NCI-H2107 treated with DMSO at 0.1 percent for 48 hours (cell line): Measurements from ENCODE around the gene RASSF8.

Experiments
- DNase-seq: peaks from one replicate; lab custom pipeline; 2025; ENCODE audit not compliant: unreplicated experiment; lab: John Stamatoyannopoulos, UW

Gene RASSF8

DNA sequence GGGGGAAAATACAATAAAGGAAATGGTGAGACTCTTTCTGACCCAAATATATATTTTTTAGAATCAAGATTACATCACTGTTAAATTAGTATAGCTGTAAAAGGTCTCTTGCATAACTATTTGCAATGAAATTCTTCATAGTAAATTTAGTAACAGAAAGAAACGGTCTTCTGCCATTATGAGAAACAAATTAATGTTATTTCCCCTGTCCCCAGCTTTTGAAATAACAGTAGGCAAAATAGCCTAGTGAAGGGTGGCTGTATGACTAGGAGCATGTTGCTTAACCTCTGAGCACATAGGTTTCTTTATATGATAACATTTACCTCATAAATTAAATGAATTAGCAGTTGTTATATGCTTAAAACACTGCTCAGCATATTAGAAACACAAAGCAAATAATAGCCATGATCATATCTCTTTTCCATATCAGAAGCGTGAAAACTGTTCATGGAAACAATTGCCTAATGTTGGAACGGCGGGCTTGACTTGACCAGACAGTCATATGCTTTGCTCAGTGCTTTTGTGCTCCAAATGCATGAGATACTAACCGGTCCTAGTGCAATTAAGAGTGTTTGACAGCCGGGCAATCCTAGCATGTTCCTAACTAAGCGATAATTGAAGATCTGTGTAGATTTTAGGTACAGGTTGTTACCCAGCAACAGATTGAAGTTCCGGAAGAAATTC is 142.3 kb downstream of the RASSF8 start:
- DNase-seq = no peak

DNA sequence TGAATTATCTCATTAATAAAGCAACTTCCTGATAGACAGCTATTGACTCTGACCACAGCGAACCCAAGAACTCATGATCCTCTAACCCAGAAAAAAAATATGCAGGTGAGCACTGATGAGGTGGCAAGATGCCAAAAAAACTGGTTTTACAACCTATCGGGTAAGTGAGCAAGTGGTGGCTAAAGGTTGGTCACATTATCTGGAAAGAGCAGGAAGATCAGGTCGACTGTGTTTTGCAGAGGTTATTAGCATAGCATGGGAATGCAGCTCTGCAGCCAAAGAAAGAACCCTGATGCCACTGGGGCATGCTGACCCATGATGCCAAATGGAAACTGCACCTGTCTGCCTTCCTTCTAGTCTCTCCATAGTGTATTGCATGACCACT is 142.9 kb downstream of the RASSF8 start:
- no peak for DNase-seq

DNA sequence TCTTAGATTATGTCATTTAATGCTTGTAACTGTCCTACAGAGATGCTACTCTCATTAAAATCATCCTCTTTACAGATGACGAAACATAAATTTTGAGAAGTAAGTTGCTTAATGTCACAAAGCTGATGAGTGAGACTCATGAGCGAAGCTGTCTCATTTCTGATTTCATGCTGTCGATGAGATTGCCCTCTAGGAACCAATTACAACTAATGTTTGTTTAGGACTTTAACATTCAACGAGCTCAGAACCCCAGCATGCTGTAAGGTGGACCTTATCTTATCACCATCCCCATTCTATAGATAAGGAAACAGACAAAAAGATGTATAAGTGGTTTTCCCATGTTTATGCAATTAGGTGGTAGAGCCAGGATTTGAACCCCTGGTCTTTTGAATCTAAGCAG is 143.3 kb downstream of the RASSF8 start:
- no peak for DNase-seq

DNA sequence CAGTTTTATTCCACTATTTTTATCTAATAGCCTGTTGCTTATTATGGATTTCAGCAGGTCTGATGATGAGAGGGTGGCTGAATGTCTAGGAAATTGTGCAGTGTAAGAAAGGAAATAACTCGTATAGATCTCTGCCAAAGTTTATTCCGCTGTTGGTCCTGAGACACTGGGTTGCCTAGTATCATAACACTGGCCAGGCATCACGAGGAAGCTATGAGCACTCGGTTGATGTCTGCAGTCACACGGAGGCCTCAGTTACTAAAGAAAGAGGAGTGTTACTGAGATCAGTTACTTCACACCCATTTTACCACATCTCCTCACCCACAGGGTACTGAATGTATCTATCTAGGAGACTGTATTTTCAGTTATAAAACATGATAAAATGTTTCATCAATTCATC is 144.5 kb downstream of the RASSF8 start:
- no peak for DNase-seq

DNA sequence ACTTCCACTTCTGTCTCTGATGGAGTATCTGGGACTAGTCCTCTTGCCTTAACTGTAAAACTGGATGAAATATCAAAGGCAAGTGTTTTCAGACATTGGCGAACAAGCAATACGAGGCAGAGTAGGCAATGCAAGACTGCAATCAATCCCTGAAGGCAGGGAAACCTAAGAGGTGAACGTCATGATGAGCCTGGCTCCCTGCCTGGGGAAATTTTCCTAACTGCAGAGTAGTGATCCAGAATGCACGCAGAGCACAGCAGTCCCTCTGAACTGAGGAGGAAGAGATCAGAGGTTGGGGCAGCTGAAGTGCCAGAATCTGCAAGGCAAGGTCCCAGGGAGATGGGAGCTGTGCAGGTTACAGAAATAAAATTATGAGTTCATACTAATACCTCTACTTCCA is 147.9 kb downstream of the RASSF8 start:
- DNase-seq = no peak

DNA sequence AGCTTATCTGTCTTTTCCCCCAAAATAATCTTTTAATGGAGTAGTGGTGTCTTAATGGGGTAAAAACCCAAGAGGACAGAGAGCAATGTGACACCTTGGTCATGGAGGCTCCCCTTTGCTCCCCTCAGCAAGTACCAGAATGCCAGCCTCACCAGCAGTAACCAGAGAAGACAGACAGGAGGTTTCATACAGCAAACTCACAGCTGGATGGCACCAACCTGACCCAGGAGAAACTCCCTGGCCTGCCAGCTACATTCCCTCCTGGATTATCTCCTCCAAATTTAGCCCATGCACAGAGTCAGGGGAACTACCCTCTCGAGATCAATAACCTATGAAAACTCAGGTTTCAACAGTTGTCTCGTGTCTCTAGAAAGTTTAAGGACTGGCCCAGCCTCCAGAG is 150.4 kb downstream of the RASSF8 start:
- no peak for DNase-seq

DNA sequence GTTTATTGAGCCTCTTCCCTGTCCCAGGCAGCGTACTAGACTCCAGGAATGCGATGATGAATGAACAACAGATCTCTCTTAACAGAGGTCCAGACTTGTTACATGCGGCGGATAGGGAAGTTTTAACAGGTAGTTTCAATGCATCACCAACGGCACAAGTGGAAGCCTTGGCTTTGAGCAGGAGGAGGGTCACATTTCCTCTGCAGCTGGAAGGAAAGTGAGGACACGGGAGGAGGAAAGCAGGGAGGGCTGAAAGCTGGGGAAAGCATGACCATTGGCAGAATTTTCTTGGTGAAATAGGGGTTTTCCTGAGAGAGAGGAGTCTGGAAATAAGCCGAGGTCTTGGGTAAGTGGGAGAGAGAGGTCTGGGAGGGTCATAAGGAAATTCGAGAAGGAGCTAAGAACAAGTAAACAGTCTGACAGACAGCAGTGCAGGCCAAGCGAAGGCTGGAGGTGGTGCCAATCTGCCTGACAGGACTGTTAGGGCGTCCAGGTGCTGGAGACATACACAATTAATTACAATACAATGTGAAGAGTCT is 150.9 kb downstream of the RASSF8 start:
- DNase-seq = no peak

DNA sequence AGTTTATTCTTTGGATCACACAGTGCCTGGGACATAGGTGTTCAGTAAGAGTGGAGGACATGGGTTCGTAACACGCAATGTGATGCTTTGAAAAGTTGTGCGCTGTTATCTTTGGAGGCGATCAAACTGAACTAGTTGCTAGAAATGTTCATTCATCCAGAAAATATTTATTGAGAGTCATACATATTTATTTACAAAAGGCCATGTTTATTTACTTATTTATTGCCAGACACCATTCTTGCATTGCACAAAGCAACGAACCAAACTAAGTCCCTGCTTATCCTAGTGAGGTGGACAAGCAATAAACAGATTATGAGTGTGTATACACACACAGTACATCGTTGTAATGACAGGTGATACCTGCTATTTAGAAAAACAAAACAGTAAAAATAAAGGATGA is 153.8 kb downstream of the RASSF8 start:
- DNase-seq = no peak

DNA sequence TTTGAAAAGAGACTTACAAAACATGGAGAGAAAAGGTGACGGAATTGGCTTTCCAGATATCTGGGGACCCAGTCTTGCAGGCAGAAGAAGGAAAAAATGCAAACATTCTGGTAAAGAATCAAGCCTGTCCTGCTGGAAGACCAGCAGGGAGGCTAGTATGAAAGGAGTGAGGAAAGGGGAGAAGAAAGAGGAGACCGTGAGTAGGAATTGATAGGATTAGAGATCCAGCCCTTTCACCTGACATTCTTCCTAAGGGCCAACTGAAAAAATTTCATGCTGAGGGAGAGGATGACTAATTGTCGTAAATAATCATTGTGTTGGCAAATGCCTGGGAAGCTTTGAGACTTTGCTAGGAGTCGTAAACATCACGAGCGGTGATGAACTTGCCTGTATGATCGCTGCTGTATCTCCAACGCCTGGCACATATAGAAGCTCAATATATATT is 154.2 kb downstream of the RASSF8 start:
- no peak for DNase-seq

DNA sequence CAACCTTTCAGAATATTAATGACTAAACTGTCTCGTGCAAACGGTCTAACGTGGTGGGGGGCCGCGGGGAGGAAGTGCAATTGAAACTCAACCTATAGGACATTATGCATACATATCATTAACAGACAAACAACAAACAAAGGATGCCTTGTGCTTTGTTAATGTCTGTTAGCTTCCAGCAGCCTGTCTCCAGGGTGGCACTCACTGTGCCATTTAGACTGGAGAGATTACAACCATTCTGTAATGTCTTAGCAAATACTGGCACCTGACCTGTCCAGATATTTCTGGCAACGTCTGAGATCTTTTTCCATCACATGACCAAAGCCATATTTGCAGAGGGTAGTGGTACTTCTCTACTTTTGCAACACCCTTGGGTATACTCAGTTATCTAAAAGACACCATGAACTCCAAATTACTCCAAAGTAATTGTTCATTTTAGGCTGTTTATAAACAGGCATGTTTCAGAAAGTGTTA is 154.7 kb downstream of the RASSF8 start:
- DNase-seq = no peak

DNA sequence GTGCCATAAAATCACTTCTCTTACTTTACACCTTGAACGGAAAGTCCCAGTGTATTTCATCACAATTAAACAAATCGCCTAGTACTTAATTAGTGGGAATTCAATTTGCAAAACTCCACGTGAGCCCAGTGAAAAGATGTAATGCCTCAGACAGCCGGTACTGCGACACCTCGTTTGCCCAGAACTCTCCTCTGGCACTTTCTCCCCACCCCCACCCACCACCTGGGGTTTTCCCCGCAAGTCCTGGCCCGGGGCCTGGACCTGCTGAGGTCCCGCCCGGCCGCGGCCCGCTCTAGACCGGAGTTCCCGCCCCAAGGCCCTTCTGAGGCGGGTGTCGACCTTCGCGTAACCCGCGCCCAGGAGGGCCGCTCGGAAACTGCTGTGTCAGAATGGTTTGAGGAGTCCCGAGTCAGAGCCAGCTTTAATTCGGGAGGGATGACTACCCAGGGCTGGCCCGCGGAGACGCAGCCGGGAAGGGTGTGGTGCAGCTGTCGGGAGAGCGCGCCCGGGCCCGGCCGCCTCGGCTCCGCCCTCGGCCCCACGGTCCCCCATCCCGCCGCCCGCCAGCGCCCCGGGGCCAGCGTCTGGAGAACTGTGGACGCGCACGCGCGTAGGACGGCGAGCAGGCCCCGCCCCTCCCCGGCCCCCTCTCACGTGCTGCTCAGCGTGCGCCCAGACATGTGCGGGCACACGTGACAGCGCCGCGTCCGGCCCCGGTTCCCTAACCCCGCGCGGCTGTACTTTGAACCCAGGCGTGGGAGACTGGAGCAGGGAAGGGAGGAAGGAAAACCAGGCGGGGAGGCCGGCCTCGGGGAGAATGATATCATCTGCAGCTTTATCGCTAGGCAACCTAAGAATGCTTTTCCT is 155.6 kb downstream of the RASSF8 start:
- DNase-seq = no peak

DNA sequence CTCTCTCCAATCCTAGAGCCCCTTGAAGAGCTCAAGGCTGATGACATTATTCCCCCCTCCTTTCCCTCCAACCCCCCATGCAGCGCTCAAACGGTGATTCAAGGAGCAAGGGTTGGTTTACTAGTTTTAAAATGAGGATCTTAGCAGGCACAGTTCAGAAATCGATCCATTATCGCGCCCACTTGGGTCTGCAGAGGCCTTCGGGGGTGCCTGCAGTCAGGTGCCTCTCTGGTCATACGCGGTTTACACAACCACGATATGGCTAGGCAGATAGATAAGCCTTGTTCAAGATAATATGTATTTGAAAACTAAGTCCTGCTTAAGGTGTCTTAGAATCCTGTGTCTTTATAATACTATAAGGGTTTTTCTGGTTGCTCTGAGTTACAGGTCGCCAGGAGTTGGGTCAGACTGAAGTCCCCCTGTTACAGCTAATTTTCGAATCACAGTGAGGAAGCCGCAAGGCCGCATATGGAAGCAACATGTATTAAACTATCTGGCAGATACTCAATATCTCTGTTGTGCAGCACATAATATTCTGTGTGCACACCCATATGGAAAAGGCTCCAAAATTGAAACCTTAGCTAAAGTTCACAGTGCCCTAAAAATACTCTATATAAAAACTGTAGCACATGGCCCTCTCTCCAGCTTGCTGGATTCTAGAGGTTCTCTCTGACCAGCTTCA is 156.4 kb downstream of the RASSF8 start:
- no peak for DNase-seq

DNA sequence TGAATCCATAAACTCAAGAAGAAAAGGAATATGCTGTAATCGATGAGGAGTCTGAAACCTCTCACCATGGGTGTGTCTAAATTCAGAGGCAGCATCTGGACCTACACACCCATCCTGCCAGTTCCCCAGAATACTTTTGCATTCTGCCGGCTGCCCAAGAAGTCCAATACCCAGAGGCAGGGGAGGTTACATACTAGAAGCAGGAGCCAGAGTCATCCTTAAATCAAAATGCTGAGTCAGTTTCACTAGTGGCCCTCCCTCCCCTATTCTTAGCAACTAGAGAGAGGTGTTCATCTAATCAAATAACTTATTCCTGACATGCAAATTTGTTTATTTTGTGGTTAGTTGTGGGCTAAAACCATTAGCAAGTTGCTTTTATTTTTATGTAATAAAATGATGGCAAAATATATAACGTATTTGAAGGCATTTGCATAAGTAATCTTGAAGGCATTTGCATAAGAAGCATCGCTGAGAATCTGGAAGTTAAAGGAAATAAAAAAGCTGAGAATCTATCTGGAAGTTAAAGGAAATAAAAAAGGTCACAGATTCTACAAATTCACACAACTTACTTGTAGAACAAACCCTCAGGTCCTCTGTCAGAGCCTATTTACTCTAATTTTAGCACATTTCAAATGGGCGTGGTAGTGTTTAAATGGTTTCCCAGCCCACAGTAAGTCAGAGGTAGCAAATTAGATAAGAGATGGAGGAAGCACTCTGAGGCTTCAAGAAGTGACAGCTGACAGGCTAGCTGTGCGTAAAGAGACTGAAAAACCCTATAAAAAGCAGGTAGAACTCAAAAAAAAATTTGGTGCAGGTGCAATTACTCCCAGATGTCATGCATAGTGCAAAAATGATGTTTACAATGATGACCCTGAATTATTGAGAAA is 158.6 kb downstream of the RASSF8 start:
- no peak for DNase-seq

DNA sequence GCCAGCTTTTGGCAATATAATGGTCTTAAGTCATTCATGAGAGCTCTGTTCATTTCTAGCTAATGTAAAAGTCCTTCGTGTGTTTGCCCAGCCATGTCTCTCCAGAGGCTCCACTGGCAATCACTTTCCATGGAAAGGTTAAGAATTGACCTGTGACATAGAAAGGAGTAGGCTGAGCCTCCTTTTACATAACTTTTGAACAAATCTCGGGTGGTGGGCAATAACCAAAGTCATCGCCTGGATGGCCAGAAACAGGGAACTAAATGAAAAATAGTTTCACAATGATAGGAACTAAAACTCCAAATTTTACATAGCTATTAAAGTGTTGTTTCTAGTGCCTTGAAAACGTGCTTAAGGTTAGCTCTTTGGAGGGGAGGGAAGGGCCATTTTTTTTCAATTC is 159.8 kb downstream of the RASSF8 start:
- DNase-seq = no peak

DNA sequence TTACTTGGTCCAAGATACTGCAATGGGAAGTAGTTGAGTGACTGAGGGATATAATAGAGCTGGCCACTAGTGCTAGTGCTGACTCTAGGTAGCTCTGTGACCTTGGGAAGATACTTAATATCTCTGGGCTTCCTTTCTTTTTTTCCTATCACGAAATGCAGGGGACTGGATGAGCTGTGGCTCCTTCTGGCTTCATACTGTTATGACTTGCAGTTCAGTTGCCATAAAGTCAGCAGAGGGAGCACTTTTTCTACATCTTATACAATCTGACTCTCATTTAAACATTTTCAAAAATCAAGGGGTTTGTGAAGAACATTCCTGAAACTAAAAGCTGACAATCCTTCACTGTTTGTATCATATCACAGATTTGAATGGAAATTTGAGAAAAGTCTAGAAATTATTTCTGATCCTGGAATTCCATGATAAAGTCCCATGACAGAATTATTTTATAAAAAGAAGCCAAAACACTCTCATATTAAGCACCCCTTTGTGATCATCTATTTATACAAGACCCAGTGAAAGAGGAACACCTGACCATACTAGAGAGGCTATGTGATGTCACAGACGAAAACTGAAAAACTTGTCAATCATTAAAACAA is 161.0 kb downstream of the RASSF8 start:
- DNase-seq = no peak

DNA sequence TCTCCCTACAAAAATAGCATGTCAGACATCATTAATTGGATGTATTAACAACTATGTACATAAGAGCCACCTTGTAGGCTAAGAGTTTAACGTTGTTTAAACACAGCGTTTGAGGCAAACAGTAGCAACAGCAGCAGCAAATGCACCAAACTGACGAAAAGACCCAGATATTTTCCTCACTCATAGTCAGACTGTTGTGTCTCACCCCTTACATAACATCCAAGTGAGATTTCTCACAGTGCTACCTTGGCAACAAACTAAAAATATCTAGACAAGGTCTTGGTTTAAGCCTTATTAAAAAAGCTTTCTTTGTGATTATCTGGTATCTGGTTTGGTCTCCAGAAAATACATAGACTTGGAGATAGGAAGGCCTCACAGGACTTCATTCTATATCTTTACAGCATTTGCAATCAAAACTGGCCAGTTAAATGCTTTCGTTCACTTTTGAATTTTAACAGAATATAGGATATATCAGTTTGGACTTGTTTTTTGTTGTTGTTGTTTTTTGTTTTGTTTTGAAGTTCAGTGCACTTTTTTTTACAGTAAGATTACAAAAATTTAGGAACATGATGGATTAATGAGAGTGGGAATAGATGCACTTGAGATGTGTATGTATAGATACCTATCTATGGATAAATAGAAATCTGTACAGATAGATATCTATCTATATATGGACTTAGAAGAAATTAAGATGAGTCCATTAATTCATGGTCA is 162.2 kb downstream of the RASSF8 start:
- DNase-seq = no peak

DNA sequence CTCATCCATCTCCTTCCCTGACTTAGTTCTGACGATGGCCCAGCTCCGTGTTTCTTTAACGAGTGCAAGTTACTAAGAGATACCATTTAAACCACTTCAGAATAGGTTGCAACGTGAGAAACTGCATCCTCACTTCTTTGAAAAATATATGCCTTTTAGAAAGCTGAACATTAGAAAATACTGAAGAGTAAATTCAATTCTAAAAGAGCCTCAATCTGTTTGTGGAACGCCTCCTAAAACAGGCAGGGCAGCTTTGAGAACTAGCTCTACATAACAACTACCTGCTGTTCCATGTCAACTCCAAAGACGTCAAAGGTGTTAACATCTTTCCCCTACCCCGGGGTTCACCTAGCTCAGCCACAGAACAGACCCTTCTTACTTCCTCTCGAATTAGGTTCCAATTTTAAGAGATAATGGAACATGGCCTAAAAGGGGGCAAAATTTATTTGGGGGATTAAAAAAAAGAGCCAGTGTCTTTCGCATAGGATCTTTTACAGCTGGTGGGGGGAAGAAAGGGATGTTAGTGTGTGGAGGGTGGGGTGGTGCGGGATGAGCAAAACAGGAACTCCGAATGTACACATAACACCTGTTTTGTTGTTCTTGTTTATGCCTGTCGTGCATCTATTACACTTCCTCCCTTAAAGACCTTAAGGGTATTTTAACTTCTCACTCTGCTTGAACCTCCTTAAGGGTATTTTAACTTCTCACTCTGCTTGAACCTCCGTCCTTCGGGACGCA is 163.0 kb downstream of the RASSF8 start:
- no peak for DNase-seq

DNA sequence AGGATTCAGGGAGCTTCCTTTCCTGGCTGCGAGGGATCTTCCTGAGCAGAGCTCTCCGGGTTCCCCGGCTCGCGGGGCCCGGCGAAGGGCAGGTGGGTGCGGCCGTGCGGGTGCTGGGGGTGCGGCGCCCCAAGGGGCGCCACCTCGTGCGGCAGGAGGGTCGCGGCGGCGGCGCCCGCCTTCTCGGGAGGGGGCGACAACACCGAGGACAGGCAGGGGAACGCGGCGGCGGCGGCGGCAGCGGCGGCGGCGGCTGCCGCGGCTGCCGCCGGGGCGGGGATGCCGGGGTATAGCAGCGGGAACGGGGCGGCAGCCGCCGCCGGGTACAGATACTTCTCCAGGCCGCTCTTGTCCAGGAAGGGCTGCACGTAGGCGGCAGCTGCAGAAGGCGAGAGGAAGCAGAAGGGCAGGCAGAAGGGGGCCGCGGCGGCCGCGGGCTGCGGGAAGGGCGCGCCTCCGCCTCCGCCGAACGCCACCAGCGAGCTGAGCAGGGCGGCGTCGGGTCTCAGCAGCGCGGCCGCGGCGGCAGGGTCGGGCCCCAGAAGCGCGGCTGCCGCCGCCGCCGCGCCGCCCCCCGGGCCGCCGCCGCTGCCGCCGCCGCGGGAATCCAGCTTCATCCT is 163.7 kb downstream of the RASSF8 start:
- DNase-seq = no peak
